Measurements from ENCODE around the gene ITGBL1. TPM values are rescaled to one million over a fixed set of nuclear protein-coding genes. Genes with fewer than 3 reads are reported as not detected.

ITGBL1 gene
- total RNA-seq, 1 experiment from 2014 or later: 37.1 TPM

- H3K4me2 ChIP-seq (ENCODE audit: low read length): peak overlapping the region; percentile 60
- CTCF ChIA-PET: no interaction called here
Observed at GRCh38 chr13:101751488-101751887, 299.0 kb downstream of the ITGBL1 start.

GRCh38 chr13:101752432-101752831 is 300.0 kb downstream of the ITGBL1 start:
- Histone ChIP-seq H3K36me3 (ENCODE audit: low read depth, low read length) (no peaks in the 10 kb centered on the region), H3K27me3 (ENCODE audit: low read length) (no peaks in the 10 kb centered on the region), H3K27ac (ENCODE audit: low read length) (no peak overlapping the region), H2AFZ (ENCODE audit: low read length) (no peak overlapping the region), H3K4me1 (ENCODE audit: insufficient read depth, low read length) (peaks cover 16% of the 10 kb centered on the region), H4K20me1 (ENCODE audit: low read length) (no peaks in the 10 kb centered on the region), H3K4me2 (ENCODE audit: low read length) (no peak overlapping the region), H3K4me3 (ENCODE audit: low read length) (no peak overlapping the region), H3K9me2 (replicated peaks; ENCODE audit: low read length) (no peaks in the 10 kb centered on the region), H3K9me3 (ENCODE audit: low read length) (no peaks in the 10 kb centered on the region), H3F3A (ENCODE audit: low read length, unreplicated experiment) (no peaks in the 10 kb centered on the region), H3K9ac (ENCODE audit: low read length) (no peak overlapping the region), H3K79me2 (ENCODE audit: low read length) (no peaks in the 10 kb centered on the region)
- TF ChIP-seq EZH2phosphoT487 (IDR thresholded peaks at IDR 0.05; ENCODE audit: borderline replicate concordance, low read length) (no peak), EZH2 (IDR thresholded peaks at IDR 0.05; ENCODE audit: low read length, unreplicated experiment) (no peak), CTCF (conservative IDR thresholded peaks at IDR 0.05; ENCODE audit: low read depth, low read length) (no peak)
- no peak for DNase-seq
- no TSS peak for BruUV-seq (replicated peaks)
- ATAC-seq: no peak
- POLR2A ChIA-PET (ENCODE audit: unreplicated experiment): no interaction called here
- CTCF ChIA-PET: no interaction called here
- intact Hi-C loops (cut with micrococcal nuclease): no loop called here

More at GRCh38 chr13:101751488-101751887, 299.0 kb downstream of the ITGBL1 start:
- Histone ChIP-seq H3K9ac (ENCODE audit: low read length) (no peak overlapping the region), H3K4me3 (ENCODE audit: low read length) (no peak overlapping the region), H3K4me1 (ENCODE audit: insufficient read depth, low read length) (peaks cover 16% of the 10 kb centered on the region), H3K79me2 (ENCODE audit: low read length) (no peaks in the 10 kb centered on the region), H3K27ac (ENCODE audit: low read length) (0 out of 2 replicates have a peak overlapping the region, but pooled peaks have one; percentile 23), H3K27me3 (ENCODE audit: low read length) (no peaks in the 10 kb centered on the region), H3F3A (ENCODE audit: low read length, unreplicated experiment) (no peaks in the 10 kb centered on the region), H4K20me1 (ENCODE audit: low read length) (no peaks in the 10 kb centered on the region), H3K9me3 (ENCODE audit: low read length) (no peaks in the 10 kb centered on the region), H2AFZ (ENCODE audit: low read length) (no peak overlapping the region), H3K9me2 (replicated peaks; ENCODE audit: low read length) (no peaks in the 10 kb centered on the region), H3K36me3 (ENCODE audit: low read depth, low read length) (no peaks in the 10 kb centered on the region)
- intact Hi-C loops (cut with micrococcal nuclease): no loop called here
- POLR2A ChIA-PET (ENCODE audit: unreplicated experiment): no interaction called here
- no TSS peak for BruUV-seq (replicated peaks)
- DNase-seq (peak; percentile 92), ATAC-seq (peak; percentile 45)
- no peak for TF ChIP-seq CTCF (conservative IDR thresholded peaks at IDR 0.05; ENCODE audit: low read depth, low read length)
- TF ChIP-seq EZH2 (IDR thresholded peaks at IDR 0.05; ENCODE audit: low read length, unreplicated experiment): no peak
- no peak for TF ChIP-seq EZH2phosphoT487 (IDR thresholded peaks at IDR 0.05; ENCODE audit: borderline replicate concordance, low read length)

- H3K4me1 ChIP-seq (ENCODE audit: insufficient read depth, low read length): peaks cover 26% of the 10 kb centered on the region
- DNase-seq (no peak), ATAC-seq (no peak)
- BruUV-seq (replicated peaks): no TSS peak
- H3K4me2 ChIP-seq (ENCODE audit: low read length): peak overlapping the region; percentile 29
- H4K20me1 ChIP-seq (ENCODE audit: low read length): no peaks in the 10 kb centered on the region
- no peaks in the 10 kb centered on the region for H3F3A ChIP-seq (ENCODE audit: low read length, unreplicated experiment)
- intact Hi-C loops (cut with micrococcal nuclease): loop anchor here (5.0 kb wide), 4 partner anchors 108 to 303 kb away; partner anchors contain the start of gene ITGBL1
- no peak overlapping the region; the same call in 1 of the 2 replicates for H3K4me3 ChIP-seq (ENCODE audit: low read length)
- no peak overlapping the region for H2AFZ ChIP-seq (ENCODE audit: low read length)
- ChIA-PET POLR2A (ENCODE audit: unreplicated experiment) (no interaction called here), CTCF (interaction anchor here (0.6 kb wide), 1 partner anchor 290 kb away, joined by 3 read pairs; no protein-coding TSS in a partner anchor)
- no peaks in the 10 kb centered on the region for H3K9me2 ChIP-seq (replicated peaks; ENCODE audit: low read length)
- H3K36me3 ChIP-seq (ENCODE audit: low read depth, low read length): no peaks in the 10 kb centered on the region
- H3K9ac ChIP-seq (ENCODE audit: low read length): no peak overlapping the region
- no peaks in the 10 kb centered on the region for H3K27me3 ChIP-seq (ENCODE audit: low read length)
- no peaks in the 10 kb centered on the region for H3K9me3 ChIP-seq (ENCODE audit: low read length)
- TF ChIP-seq EZH2 (IDR thresholded peaks at IDR 0.05; ENCODE audit: low read length, unreplicated experiment): no peak
- TF ChIP-seq CTCF (conservative IDR thresholded peaks at IDR 0.05; ENCODE audit: low read depth, low read length): no peak
- TF ChIP-seq EZH2phosphoT487 (IDR thresholded peaks at IDR 0.05; ENCODE audit: borderline replicate concordance, low read length): no peak
- no peak overlapping the region for H3K27ac ChIP-seq (ENCODE audit: low read length)
- no peaks in the 10 kb centered on the region for H3K79me2 ChIP-seq (ENCODE audit: low read length)
Observed at GRCh38 chr13:101755228-101755887, 302.9 kb downstream of the ITGBL1 start.
